H9 (cell line): Measurements from ENCODE around the gene NDUFS6. TPM values are rescaled to one million over a fixed set of nuclear protein-coding genes. Genes with fewer than 3 reads are reported as not detected.

Experiments used
- DNase-seq: peaks from one replicate; pipeline ENCODE4 v3.0.0-alpha.2; 2017
- H2AFZ ChIP-seq: one replicate; pipeline ENCODE4 v1.6.1; 2013; ENCODE audit warnings: mild to moderate bottlenecking, low read length, control low read depth, moderate library complexity
- H2AK5ac ChIP-seq: 2 replicates; pipeline ENCODE4 v1.6.1; 2013; ENCODE audit warnings: low read length, control low read depth, mixed read lengths; ENCODE audit not compliant: insufficient read length
- H2BK120ac ChIP-seq: one replicate; pipeline ENCODE4 v1.6.1; 2013; ENCODE audit warnings: low read depth, mild to moderate bottlenecking, low read length, control low read depth, inconsistent platforms; ENCODE audit not compliant: poor library complexity, severe bottlenecking
- H2BK12ac ChIP-seq: 2 replicates; pipeline ENCODE4 v1.6.1; 2013; ENCODE audit warnings: low read length, control low read depth, mixed read lengths, low read depth; ENCODE audit not compliant: insufficient read length
- H2BK15ac ChIP-seq: 2 replicates; pipeline ENCODE4 v1.6.1; 2013; ENCODE audit warnings: low read depth, low read length, control low read depth
- H2BK20ac ChIP-seq: one replicate; pipeline ENCODE4 v1.6.1; 2013; ENCODE audit warnings: low read depth, mild to moderate bottlenecking, low read length, control low read depth, inconsistent platforms; ENCODE audit not compliant: poor library complexity, severe bottlenecking
- H2BK5ac ChIP-seq: 2 replicates; pipeline ENCODE4 v1.6.1; 2013; ENCODE audit warnings: low read length, control low read depth, mixed read lengths; ENCODE audit not compliant: insufficient read length
- H3K14ac ChIP-seq: 2 replicates; pipeline ENCODE4 v1.6.1; 2013; ENCODE audit warnings: low read length, control low read depth; ENCODE audit not compliant: insufficient read depth
- H3K18ac ChIP-seq: 2 replicates; pipeline ENCODE4 v1.6.1; 2013; ENCODE audit warnings: low read depth, mild to moderate bottlenecking, mixed read lengths, low read length, control low read depth; ENCODE audit not compliant: insufficient read length
- H3K23ac ChIP-seq: 2 replicates; pipeline ENCODE4 v1.6.1; 2013; ENCODE audit warnings: low read length, control low read depth, mixed read lengths, low read depth; ENCODE audit not compliant: insufficient read length
- H3K23me2 ChIP-seq: 2 replicates; pipeline ENCODE4 v1.6.1; 2013; ENCODE audit warnings: low read depth, mild to moderate bottlenecking, mixed read lengths, low read length, control low read depth; ENCODE audit not compliant: insufficient read length, poor library complexity, severe bottlenecking
- H3K27ac ChIP-seq: 2 replicates; pipeline ENCODE4 v1.5.1; 2013; ENCODE audit warnings: low read length, control low read depth, mixed read lengths, low read depth; ENCODE audit not compliant: insufficient read length
- H3K27me3 ChIP-seq: 2 replicates; pipeline ENCODE4 v1.6.1; 2013; ENCODE audit warnings: low read length, control low read depth, inconsistent platforms; ENCODE audit not compliant: insufficient read depth
- H3K4ac ChIP-seq: 2 replicates; pipeline ENCODE4 v1.6.1; 2013; ENCODE audit warnings: low read depth, mild to moderate bottlenecking, control low read depth, inconsistent platforms, low read length, moderate library complexity
- H3K4me1 ChIP-seq: 2 replicates; pipeline ENCODE4 v1.6.1; 2013; ENCODE audit warnings: low read length, control low read depth, inconsistent platforms; ENCODE audit not compliant: insufficient read depth
- H3K4me2 ChIP-seq: 2 replicates; pipeline ENCODE4 v1.6.1; 2013; ENCODE audit warnings: low read length, control low read depth, mixed read lengths; ENCODE audit not compliant: insufficient read length, insufficient read depth
- H3K56ac ChIP-seq: 2 replicates; pipeline ENCODE4 v1.6.1; 2013; ENCODE audit warnings: low read depth, mild to moderate bottlenecking, mixed read lengths, low read length, control low read depth; ENCODE audit not compliant: insufficient read length
- H3K79me1 ChIP-seq: 2 replicates; pipeline ENCODE4 v1.6.1; 2013; ENCODE audit warnings: low read depth, mild to moderate bottlenecking, moderate library complexity, low read length, control low read depth, inconsistent platforms; ENCODE audit not compliant: insufficient read depth, poor library complexity, severe bottlenecking
- H3K79me2 ChIP-seq: 2 replicates; pipeline ENCODE4 v1.6.1; 2013; ENCODE audit warnings: low read length, control low read depth, inconsistent platforms; ENCODE audit not compliant: insufficient read depth
- H3K9ac ChIP-seq: 2 replicates; pipeline ENCODE4 v1.6.1; 2013; ENCODE audit warnings: low read length, control low read depth, mixed read lengths; ENCODE audit not compliant: insufficient read length; ENCODE audit errors: extremely low read depth
- H3K9me3 ChIP-seq: one replicate; pipeline ENCODE4 v1.6.1; 2013; ENCODE audit warnings: low read depth, low read length, inconsistent platforms; ENCODE audit not compliant: control insufficient read depth
- H3T11ph ChIP-seq: one replicate; pipeline ENCODE4 v1.6.1; 2013; ENCODE audit warnings: mild to moderate bottlenecking, low read length, control low read depth, inconsistent platforms
- H4K20me1 ChIP-seq: one replicate; pipeline ENCODE4 v1.6.1; 2013; ENCODE audit not compliant: control insufficient read depth, insufficient read length, insufficient read depth
- H4K5ac ChIP-seq: 2 replicates; pipeline ENCODE4 v1.6.1; 2013; ENCODE audit warnings: low read depth, mild to moderate bottlenecking, mixed read lengths, low read length, control low read depth; ENCODE audit not compliant: insufficient read length
- H4K8ac ChIP-seq: replicated peaks from 2 replicates; pipeline ENCODE4 v1.6.1; 2013; ENCODE audit warnings: low read length, control low read depth, mixed read lengths, low read depth; ENCODE audit not compliant: insufficient read length
- H4K91ac ChIP-seq: 2 replicates; pipeline ENCODE4 v1.6.1; 2013; ENCODE audit warnings: low read depth, mild to moderate bottlenecking, moderate library complexity, mixed read lengths, low read length, control low read depth; ENCODE audit not compliant: insufficient read length
- H3K27ac Mint-ChIP-seq, 3 experiments: 2 replicates in 2 of 3; 3 replicates in 1 of 3; pipeline ENCODE4 v1.8.0; 2020 to 2021; ENCODE audit warnings: mixed read lengths in 3 of 3, mild to moderate bottlenecking in 1 of 3, moderate library complexity in 1 of 3
- H3K27me3 Mint-ChIP-seq: 2 replicates; pipeline ENCODE4 v1.8.0; 2021; ENCODE audit warnings: low read depth, mild to moderate bottlenecking, moderate library complexity, mixed read lengths
- H3K36me3 Mint-ChIP-seq, 3 experiments: 2 replicates in 2 of 3; 3 replicates in 1 of 3; pipeline ENCODE4 v1.8.0; 2020 to 2021; ENCODE audit warnings: low read depth in 3 of 3, mixed read lengths in 3 of 3; ENCODE audit not compliant: insufficient read depth in 1 of 3
- H3K4me1 Mint-ChIP-seq, 2 experiments: 2 replicates each; pipeline ENCODE4 v1.8.0; 2020; ENCODE audit warnings: mixed read lengths in 2 of 2
- H3K4me3 Mint-ChIP-seq, 2 experiments: 2 replicates in 1 of 2; 3 replicates in 1 of 2; pipeline ENCODE4 v1.8.0; 2020 to 2021; ENCODE audit warnings: mild to moderate bottlenecking in 2 of 2, mixed read lengths in 2 of 2, moderate library complexity in 1 of 2
- H3K9me3 Mint-ChIP-seq, 2 experiments: 2 replicates in 1 of 2; 3 replicates in 1 of 2; pipeline ENCODE4 v1.8.0; 2020; ENCODE audit warnings: mild to moderate bottlenecking in 2 of 2, mixed read lengths in 2 of 2, moderate library complexity in 1 of 2
- CTCF ChIP-seq: fragments of 200-600 bp; sonication (generic); conservative IDR thresholded peaks from 3 replicates; pipeline ENCODE4 v1.8.0; 2021; ENCODE audit warnings: antibody characterized with exemption, mild to moderate bottlenecking
- WGBS: extraction: QIAGEN DNeasy Blood & Tissue Kit; methylation state at CpG from one replicate; pipeline ENCODE4 v1.1.7; 2013; ENCODE audit warnings: missing lambda C conversion rate, low lambda C conversion rate, mixed read lengths; ENCODE audit not compliant: insufficient read length; ENCODE audit errors: extremely low coverage; 5-methylcytosine and 5-hydroxymethylcytosine counted together
- total RNA-seq: library from RNA; stranded (reverse); gene quantifications from 2 replicates; pipeline ENCODE4 v1.2.1, GENCODE V29; 2021

Gene NDUFS6
- total RNA-seq, 1 experiment from 2014 or later = 62.5 TPM

- H3K27me3 ChIP-seq = no peaks in the 10 kb centered on the region
- no peak overlapping the region for H2BK20ac ChIP-seq
- no peak overlapping the region for H4K8ac ChIP-seq
- H2AFZ ChIP-seq = no peak overlapping the region
- H3K27ac ChIP-seq = no peak overlapping the region
- Mint-ChIP-seq H3K27me3 (no peaks in the 10 kb centered on the region), H3K27ac (peak overlapping the region in 2 of 3 experiments; percentile 63 to 68; a peak in 2 of 7 replicates), H3K4me3 (no peak overlapping the region), H3K4me1 (peaks cover 0 to 2% of the 10 kb centered on the region in 2 experiments; a peak in 1 of 4 replicates), H3K36me3 (peaks cover 57 to 88% (median 84%) of the 10 kb centered on the region in 3 experiments), H3K9me3 (no peaks in the 10 kb centered on the region; a peak in 1 of 5 replicates)
- H3K9me3 ChIP-seq = no peaks in the 10 kb centered on the region
- H3K23me2 ChIP-seq = no peaks in the 10 kb centered on the region
- no peak overlapping the region for H2BK5ac ChIP-seq
- peaks cover 7% of the 10 kb centered on the region for H3K79me1 ChIP-seq
- no peak overlapping the region for H3K9ac ChIP-seq
- H3K4me2 ChIP-seq = no peak overlapping the region
- no peak for DNase-seq
- peaks cover 8% of the 10 kb centered on the region; the same call in 1 of the 2 replicates for H3K79me2 ChIP-seq
- H2BK120ac ChIP-seq = no peak overlapping the region
- no peak overlapping the region for H3K56ac ChIP-seq
- no peak overlapping the region for H3K14ac ChIP-seq
- no peaks in the 10 kb centered on the region for H3K4me1 ChIP-seq
- H2BK12ac ChIP-seq = no peak overlapping the region
- no peak overlapping the region for H2AK5ac ChIP-seq
- no peak overlapping the region for H3T11ph ChIP-seq
- no peak overlapping the region for H3K18ac ChIP-seq
- no peak for TF ChIP-seq CTCF
- no peak overlapping the region for H4K91ac ChIP-seq
- no CpG with 5 or more reads among the region's 3 CpGs for WGBS
- no peak overlapping the region for H4K5ac ChIP-seq
- no peak overlapping the region for H3K4ac ChIP-seq
- H3K23ac ChIP-seq = no peak overlapping the region
- no peaks in the 10 kb centered on the region for H4K20me1 ChIP-seq
- no peak overlapping the region for H2BK15ac ChIP-seq
These were observed 7.2 kb downstream of the NDUFS6 start for GRCh38 chr5:1808439-1808838.
